ENCODE measurements around the gene S100A8. TPM values are rescaled to one million over a fixed set of nuclear protein-coding genes. Genes with fewer than 3 reads are reported as not detected.
"Not testable (repeated sequence)": the region's sequence is repeated elsewhere in the genome, so short reads cannot be mapped to it uniquely, and the experiment has no call there.

The S100A8 gene
- total RNA-seq, 1 donor from 2014 or later: not detected

GRCh38 chr1:153428073-153428638 is 37.3 kb upstream of the S100A8 start:
- DNase-seq (ENCODE audit: low read depth): no peak
- TF ChIP-seq CTCF (conservative IDR thresholded peaks at IDR 0.05; ENCODE audit: low read depth, low read length): no peak
- no peak overlapping the region for H3K4me3 ChIP-seq (ENCODE audit: low read depth, low read length)

- H3K4me3 ChIP-seq (ENCODE audit: low read depth, low read length): no peak overlapping the region
- DNase-seq (ENCODE audit: low read depth): no peak
- no peak for TF ChIP-seq CTCF (conservative IDR thresholded peaks at IDR 0.05; ENCODE audit: low read depth, low read length)
Observed at GRCh38 chr1:153426809-153427208, 35.9 kb upstream of the S100A8 start.

- DNase-seq (ENCODE audit: low read depth): no peak
- no peak for TF ChIP-seq CTCF (conservative IDR thresholded peaks at IDR 0.05; ENCODE audit: low read depth, low read length)
- no peak overlapping the region for H3K4me3 ChIP-seq (ENCODE audit: low read depth, low read length)
Observed at GRCh38 chr1:153422450-153423068, 31.7 kb upstream of the S100A8 start.

GRCh38 chr1:153420306-153420705 is 29.4 kb upstream of the S100A8 start:
- H3K4me3 ChIP-seq (ENCODE audit: low read depth, low read length): no peak overlapping the region
- no peak for TF ChIP-seq CTCF (conservative IDR thresholded peaks at IDR 0.05; ENCODE audit: low read depth, low read length)
- no peak for DNase-seq (ENCODE audit: low read depth)

GRCh38 chr1:153419436-153419793 is 28.5 kb upstream of the S100A8 start:
- not testable (repeated sequence) for H3K4me3 ChIP-seq (ENCODE audit: low read depth, low read length); DNase-seq (ENCODE audit: low read depth)

- not testable (repeated sequence) for DNase-seq (ENCODE audit: low read depth); H3K4me3 ChIP-seq (ENCODE audit: low read depth, low read length)
Observed at GRCh38 chr1:153418758-153419435, 28.0 kb upstream of the S100A8 start.

GRCh38 chr1:153417136-153417888 is 26.4 kb upstream of the S100A8 start:
- H3K4me3 ChIP-seq (ENCODE audit: low read depth, low read length): no peak overlapping the region
- DNase-seq (ENCODE audit: low read depth): no peak
- TF ChIP-seq CTCF (conservative IDR thresholded peaks at IDR 0.05; ENCODE audit: low read depth, low read length): no peak
